Tibial nerve (tissue), 4 donors: Measurements from ENCODE around the gene KCNN4.

Experiments
- EP300 ChIP-seq, 2 donors: sonication (generic); formaldehyde crosslinking; IDR thresholded peaks; one replicate each; pipeline ENCODE4 v1.6.1; 2017; ENCODE audit warnings: antibody characterized with exemption in 2 of 2, mild to moderate bottlenecking in 1 of 2
- POLR2A ChIP-seq, 2 donors: fragments of 450-650 bp; IDR thresholded peaks; one replicate each; pipeline ENCODE4 v1.6.1; 2017; ENCODE audit warnings: antibody characterized with exemption in 2 of 2, mild to moderate bottlenecking in 2 of 2, moderate library complexity in 2 of 2
- TF ChIP-seq, protein P1 (sequence below), 5 experiments: fragments of 200-600 bp in 3 of 5; fragments of 450-650 bp in 2 of 5; sonication (generic) in 3 of 5; IDR thresholded peaks; one replicate each; pipeline ENCODE4 v1.5.1; 2016 to 2019; ENCODE audit warnings: antibody characterized with exemption in 5 of 5, mild to moderate bottlenecking in 3 of 5, moderate library complexity in 2 of 5

DNA sequence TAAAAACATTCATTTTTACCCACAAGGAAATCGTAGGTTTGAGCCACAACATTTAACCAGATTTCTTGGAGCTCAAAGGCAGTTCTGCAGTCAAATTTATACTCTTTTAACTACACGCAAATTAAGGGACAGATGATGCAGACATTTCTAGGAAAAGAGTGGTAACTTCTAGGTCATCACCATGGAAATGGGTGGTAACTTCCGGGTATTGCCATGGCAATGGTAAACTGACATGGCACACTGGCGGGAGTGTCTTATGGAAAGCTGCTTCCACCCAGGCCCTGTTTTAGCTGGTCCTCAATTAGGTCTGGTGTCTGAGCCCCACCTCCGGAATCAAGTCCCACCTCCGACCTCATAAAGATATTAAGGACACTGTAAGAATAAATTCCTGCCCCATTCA lies 31.9 kb upstream of the KCNN4 start:
- TF ChIP-seq, protein P1, sequence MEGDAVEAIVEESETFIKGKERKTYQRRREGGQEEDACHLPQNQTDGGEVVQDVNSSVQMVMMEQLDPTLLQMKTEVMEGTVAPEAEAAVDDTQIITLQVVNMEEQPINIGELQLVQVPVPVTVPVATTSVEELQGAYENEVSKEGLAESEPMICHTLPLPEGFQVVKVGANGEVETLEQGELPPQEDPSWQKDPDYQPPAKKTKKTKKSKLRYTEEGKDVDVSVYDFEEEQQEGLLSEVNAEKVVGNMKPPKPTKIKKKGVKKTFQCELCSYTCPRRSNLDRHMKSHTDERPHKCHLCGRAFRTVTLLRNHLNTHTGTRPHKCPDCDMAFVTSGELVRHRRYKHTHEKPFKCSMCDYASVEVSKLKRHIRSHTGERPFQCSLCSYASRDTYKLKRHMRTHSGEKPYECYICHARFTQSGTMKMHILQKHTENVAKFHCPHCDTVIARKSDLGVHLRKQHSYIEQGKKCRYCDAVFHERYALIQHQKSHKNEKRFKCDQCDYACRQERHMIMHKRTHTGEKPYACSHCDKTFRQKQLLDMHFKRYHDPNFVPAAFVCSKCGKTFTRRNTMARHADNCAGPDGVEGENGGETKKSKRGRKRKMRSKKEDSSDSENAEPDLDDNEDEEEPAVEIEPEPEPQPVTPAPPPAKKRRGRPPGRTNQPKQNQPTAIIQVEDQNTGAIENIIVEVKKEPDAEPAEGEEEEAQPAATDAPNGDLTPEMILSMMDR (IDR thresholded peaks at IDR 0.05), result no peak
- TF ChIP-seq EP300 (IDR thresholded peaks at IDR 0.05) (no peak), POLR2A (IDR thresholded peaks at IDR 0.05) (no peak)
